ENCODE measurements around the gene ANKRD11. TPM values are rescaled to one million over a fixed set of nuclear protein-coding genes. Genes with fewer than 3 reads are reported as not detected.

The ANKRD11 gene
- polyA plus RNA-seq, 1 donor from 2014 or later, result 32.5 TPM

DNA sequence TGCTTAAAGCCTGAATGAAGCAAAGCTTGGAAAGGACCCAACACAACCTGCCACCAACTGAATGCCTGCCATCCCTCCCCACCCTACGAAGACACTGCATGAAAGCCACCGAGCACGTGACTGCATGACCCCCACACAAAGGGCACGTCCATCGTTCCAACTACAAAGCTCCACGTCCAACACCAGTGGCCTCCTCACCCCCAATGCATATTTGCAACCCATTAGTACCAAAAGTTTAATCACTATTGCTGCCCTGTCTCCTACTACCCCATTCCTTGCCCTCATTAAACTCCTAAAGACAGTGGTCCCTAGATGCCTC is 43.4 kb downstream of the ANKRD11 start:
- Histone ChIP-seq H3K27ac (ENCODE audit: low read length) (no peak overlapping the region), H3K36me3 (ENCODE audit: insufficient read depth, low read length) (no peaks in the 10 kb centered on the region), H4K20me1 (ENCODE audit: insufficient read depth) (peaks cover 8% of the 10 kb centered on the region), H3K27me3 (ENCODE audit: insufficient read depth, low read depth, low read length) (no peaks in the 10 kb centered on the region), H2AFZ (ENCODE audit: low read depth, low read length) (no peak overlapping the region), H3F3A (ENCODE audit: insufficient read depth, low read length, poor library complexity, severe bottlenecking) (no peaks in the 10 kb centered on the region), H3K9ac (ENCODE audit: low read length) (no peak overlapping the region), H3K4me3 (ENCODE audit: low read length) (no peak overlapping the region), H3K9me3 (ENCODE audit: low read length) (no peaks in the 10 kb centered on the region), H3K9me2 (ENCODE audit: insufficient read depth, low read length) (no peaks in the 10 kb centered on the region), H3K79me2 (replicated peaks; ENCODE audit: insufficient read depth, low read length) (peaks cover 84% of the 10 kb centered on the region), H3K4me2 (ENCODE audit: low read length) (no peak overlapping the region)
- TF ChIP-seq EP300 (conservative IDR thresholded peaks at IDR 0.05; ENCODE audit: poor library complexity, severe bottlenecking), result no peak
- TF ChIP-seq, protein P1, sequence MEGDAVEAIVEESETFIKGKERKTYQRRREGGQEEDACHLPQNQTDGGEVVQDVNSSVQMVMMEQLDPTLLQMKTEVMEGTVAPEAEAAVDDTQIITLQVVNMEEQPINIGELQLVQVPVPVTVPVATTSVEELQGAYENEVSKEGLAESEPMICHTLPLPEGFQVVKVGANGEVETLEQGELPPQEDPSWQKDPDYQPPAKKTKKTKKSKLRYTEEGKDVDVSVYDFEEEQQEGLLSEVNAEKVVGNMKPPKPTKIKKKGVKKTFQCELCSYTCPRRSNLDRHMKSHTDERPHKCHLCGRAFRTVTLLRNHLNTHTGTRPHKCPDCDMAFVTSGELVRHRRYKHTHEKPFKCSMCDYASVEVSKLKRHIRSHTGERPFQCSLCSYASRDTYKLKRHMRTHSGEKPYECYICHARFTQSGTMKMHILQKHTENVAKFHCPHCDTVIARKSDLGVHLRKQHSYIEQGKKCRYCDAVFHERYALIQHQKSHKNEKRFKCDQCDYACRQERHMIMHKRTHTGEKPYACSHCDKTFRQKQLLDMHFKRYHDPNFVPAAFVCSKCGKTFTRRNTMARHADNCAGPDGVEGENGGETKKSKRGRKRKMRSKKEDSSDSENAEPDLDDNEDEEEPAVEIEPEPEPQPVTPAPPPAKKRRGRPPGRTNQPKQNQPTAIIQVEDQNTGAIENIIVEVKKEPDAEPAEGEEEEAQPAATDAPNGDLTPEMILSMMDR (IDR thresholded peaks at IDR 0.05; ENCODE audit: poor library complexity, severe bottlenecking), result no peak
- no peak for TF ChIP-seq TAF1 (IDR thresholded peaks at IDR 0.05; ENCODE audit: low read depth)
- TF ChIP-seq SMC3 (conservative IDR thresholded peaks at IDR 0.05; ENCODE audit: poor library complexity), result no peak
- no peak for TF ChIP-seq EZH2 (IDR thresholded peaks at IDR 0.05; ENCODE audit: borderline replicate concordance, insufficient read depth, low read length, poor library complexity, severe bottlenecking)
- TF ChIP-seq RAD21 (conservative IDR thresholded peaks at IDR 0.05), result no peak
- no peak for TF ChIP-seq MXI1 (conservative IDR thresholded peaks at IDR 0.05; ENCODE audit: poor library complexity, severe bottlenecking)
- TF ChIP-seq, protein P2, sequence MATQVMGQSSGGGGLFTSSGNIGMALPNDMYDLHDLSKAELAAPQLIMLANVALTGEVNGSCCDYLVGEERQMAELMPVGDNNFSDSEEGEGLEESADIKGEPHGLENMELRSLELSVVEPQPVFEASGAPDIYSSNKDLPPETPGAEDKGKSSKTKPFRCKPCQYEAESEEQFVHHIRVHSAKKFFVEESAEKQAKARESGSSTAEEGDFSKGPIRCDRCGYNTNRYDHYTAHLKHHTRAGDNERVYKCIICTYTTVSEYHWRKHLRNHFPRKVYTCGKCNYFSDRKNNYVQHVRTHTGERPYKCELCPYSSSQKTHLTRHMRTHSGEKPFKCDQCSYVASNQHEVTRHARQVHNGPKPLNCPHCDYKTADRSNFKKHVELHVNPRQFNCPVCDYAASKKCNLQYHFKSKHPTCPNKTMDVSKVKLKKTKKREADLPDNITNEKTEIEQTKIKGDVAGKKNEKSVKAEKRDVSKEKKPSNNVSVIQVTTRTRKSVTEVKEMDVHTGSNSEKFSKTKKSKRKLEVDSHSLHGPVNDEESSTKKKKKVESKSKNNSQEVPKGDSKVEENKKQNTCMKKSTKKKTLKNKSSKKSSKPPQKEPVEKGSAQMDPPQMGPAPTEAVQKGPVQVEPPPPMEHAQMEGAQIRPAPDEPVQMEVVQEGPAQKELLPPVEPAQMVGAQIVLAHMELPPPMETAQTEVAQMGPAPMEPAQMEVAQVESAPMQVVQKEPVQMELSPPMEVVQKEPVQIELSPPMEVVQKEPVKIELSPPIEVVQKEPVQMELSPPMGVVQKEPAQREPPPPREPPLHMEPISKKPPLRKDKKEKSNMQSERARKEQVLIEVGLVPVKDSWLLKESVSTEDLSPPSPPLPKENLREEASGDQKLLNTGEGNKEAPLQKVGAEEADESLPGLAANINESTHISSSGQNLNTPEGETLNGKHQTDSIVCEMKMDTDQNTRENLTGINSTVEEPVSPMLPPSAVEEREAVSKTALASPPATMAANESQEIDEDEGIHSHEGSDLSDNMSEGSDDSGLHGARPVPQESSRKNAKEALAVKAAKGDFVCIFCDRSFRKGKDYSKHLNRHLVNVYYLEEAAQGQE (IDR thresholded peaks at IDR 0.05; ENCODE audit: borderline replicate concordance), result no peak
- no peak for TF ChIP-seq POLR2AphosphoS5 (IDR thresholded peaks at IDR 0.05)

DNA sequence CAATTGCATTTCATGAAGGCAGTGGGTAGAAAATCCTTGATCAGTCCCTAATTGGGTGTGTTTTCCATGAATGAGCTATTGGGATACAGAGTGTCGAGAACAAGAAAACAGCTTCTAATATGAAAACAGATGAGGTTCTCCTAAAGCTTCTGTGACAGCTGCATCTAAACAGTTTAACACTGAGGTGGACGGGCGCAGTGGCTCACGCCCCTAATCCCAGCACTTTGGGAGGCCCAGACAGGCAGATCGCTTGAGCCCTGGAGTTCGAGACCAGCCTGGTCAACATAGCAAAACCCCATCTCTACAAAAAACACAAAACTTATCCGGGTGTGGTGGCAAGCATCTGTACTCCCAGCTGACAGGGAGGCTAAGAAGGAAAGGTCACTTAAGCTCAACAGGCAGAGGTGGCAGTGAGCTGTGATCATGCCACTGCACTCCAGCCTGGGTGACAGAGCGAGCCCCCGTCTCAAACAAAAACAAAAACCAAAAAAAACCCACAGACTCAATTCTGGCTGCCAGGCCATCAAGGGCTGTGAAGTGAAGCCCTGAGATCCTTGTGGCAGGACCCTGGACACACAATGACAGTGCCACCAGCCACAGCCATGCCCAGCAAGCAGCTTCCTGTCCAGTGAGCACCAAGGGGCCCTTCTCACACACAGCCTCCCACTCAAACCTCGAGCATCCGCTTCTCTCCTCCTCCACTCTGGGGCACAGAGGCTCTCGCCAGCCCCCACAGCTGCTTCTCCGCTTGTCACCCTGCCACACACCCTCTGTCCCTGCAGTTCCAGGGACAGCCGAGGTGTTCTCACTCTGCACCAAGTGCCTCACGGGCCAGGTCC is 44.0 kb downstream of the ANKRD11 start:
- Histone ChIP-seq H3K9me3 (ENCODE audit: low read length) (no peaks in the 10 kb centered on the region), H3K4me3 (ENCODE audit: low read length) (no peak overlapping the region), H3K9ac (ENCODE audit: low read length) (no peak overlapping the region), H3K27me3 (ENCODE audit: insufficient read depth, low read depth, low read length) (no peaks in the 10 kb centered on the region), H3F3A (ENCODE audit: insufficient read depth, low read length, poor library complexity, severe bottlenecking) (no peaks in the 10 kb centered on the region), H3K27ac (ENCODE audit: low read length) (no peak overlapping the region), H3K9me2 (ENCODE audit: insufficient read depth, low read length) (no peaks in the 10 kb centered on the region), H3K4me2 (ENCODE audit: low read length) (no peak overlapping the region), H2AFZ (ENCODE audit: low read depth, low read length) (no peak overlapping the region), H4K20me1 (ENCODE audit: insufficient read depth) (peaks cover 10% of the 10 kb centered on the region), H3K79me2 (replicated peaks; ENCODE audit: insufficient read depth, low read length) (peaks cover 83% of the 10 kb centered on the region), H3K36me3 (ENCODE audit: insufficient read depth, low read length) (no peaks in the 10 kb centered on the region)
- TF ChIP-seq EZH2 (IDR thresholded peaks at IDR 0.05; ENCODE audit: borderline replicate concordance, insufficient read depth, low read length, poor library complexity, severe bottlenecking) (no peak), EP300 (conservative IDR thresholded peaks at IDR 0.05; ENCODE audit: poor library complexity, severe bottlenecking) (no peak), MXI1 (conservative IDR thresholded peaks at IDR 0.05; ENCODE audit: poor library complexity, severe bottlenecking) (no peak), TAF1 (IDR thresholded peaks at IDR 0.05; ENCODE audit: low read depth) (no peak), POLR2AphosphoS5 (IDR thresholded peaks at IDR 0.05) (no peak), SMC3 (conservative IDR thresholded peaks at IDR 0.05; ENCODE audit: poor library complexity) (no peak), RAD21 (conservative IDR thresholded peaks at IDR 0.05) (no peak)
- TF ChIP-seq, protein P1 (IDR thresholded peaks at IDR 0.05; ENCODE audit: poor library complexity, severe bottlenecking), result no peak
- TF ChIP-seq, protein P2 (IDR thresholded peaks at IDR 0.05; ENCODE audit: borderline replicate concordance), result no peak
